B cell (primary cell): ENCODE results near the gene LARGE1. TPM values are rescaled to one million over a fixed set of nuclear protein-coding genes. Genes with fewer than 3 reads are reported as not detected.

Source experiments
- ATAC-seq: fragments of 200-7000 bp; cut with Tn5 transposase; one replicate; pipeline ENCODE4 v1.10.0; 2021; ENCODE audit warnings: low read depth, mild to moderate bottlenecking, moderate number of reproducible peaks, moderate library complexity
- CTCF ChIA-PET: fragments of 350-600 bp; sonication (Branson Sonifier 250); formaldehyde crosslinking; loops from one replicate; lab custom pipeline; 2021; ENCODE audit warnings: antibody characterized with exemption, inconsistent platforms; lab: Charles Lee
- POLR2A ChIA-PET: fragments of 350-600 bp; sonication (Branson Sonifier 250); formaldehyde crosslinking; loops from one replicate; lab custom pipeline; 2021; ENCODE audit warnings: antibody characterized with exemption; lab: Charles Lee
- DNase-seq: peaks from one replicate; pipeline ENCODE4 v3.0.0; 2013
- H2AFZ ChIP-seq: 2 replicates; pipeline ENCODE4 v1.6.1; 2012; ENCODE audit warnings: mild to moderate bottlenecking, low read depth, low read length; ENCODE audit not compliant: insufficient read depth, poor library complexity, severe bottlenecking
- H3K27ac ChIP-seq, 2 donors: 1 replicate in 1 of 2; 2 replicates in 1 of 2; pipeline ENCODE4 v1.5.1; 2012 to 2013; ENCODE audit warnings: low read length in 2 of 2, mild to moderate bottlenecking in 2 of 2, moderate library complexity in 1 of 2
- H3K27me3 ChIP-seq, 4 experiments: fragments of 200-600 bp in 1 of 4; sonication (generic) in 1 of 4; replicated peaks in 1 of 4; 1 replicate in 2 of 4; 2 replicates in 2 of 4; pipeline versions ENCODE4 v1.6.1 to v1.7.0; 2013 to 2016; ENCODE audit warnings: low read length in 3 of 4, mild to moderate bottlenecking in 2 of 4, mixed read lengths in 1 of 4, moderate library complexity in 1 of 4; ENCODE audit not compliant: insufficient read depth in 4 of 4, control insufficient read depth in 3 of 4; ENCODE audit errors: control extremely low read depth in 1 of 4
- H3K36me3 ChIP-seq, 2 experiments: replicated peaks in 1 of 2; 1 replicate in 1 of 2; 2 replicates in 1 of 2; pipeline versions ENCODE4 v1.6.1 to v1.7.1; 2013; ENCODE audit warnings: low read length in 1 of 2; ENCODE audit not compliant: insufficient read depth in 2 of 2, control insufficient read depth in 1 of 2; ENCODE audit errors: control extremely low read depth in 1 of 2, extremely low read depth in 1 of 2
- H3K4me1 ChIP-seq, 2 donors: fragments of 200-600 bp in 1 of 2; sonication (generic) in 1 of 2; 1 replicate in 1 of 2; 2 replicates in 1 of 2; pipeline versions ENCODE4 v1.5.1 to v1.6.1; 2013 to 2017; ENCODE audit warnings: low read length in 2 of 2; ENCODE audit not compliant: control insufficient read depth in 2 of 2, insufficient read depth in 2 of 2
- H3K4me2 ChIP-seq: replicated peaks from 2 replicates; pipeline ENCODE3; 2012; ENCODE audit warnings: mild to moderate bottlenecking, low read depth, low read length; ENCODE audit not compliant: poor library complexity, severe bottlenecking
- H3K4me3 ChIP-seq, 5 experiments: fragments of 200-600 bp in 1 of 5; sonication (generic) in 1 of 5; 1 replicate in 3 of 5; 2 replicates in 2 of 5; pipeline versions ENCODE4 v1.5.1 to v1.7.0; 2011 to 2016; ENCODE audit warnings: low read length in 4 of 5, mild to moderate bottlenecking in 4 of 5, low read depth in 2 of 5, control low read depth in 1 of 5, moderate library complexity in 1 of 5; ENCODE audit not compliant: insufficient read depth in 1 of 5; ENCODE audit errors: control extremely low read depth in 1 of 5, extremely low read depth in 1 of 5
- H3K79me2 ChIP-seq: fragments of 200-600 bp; sonication (generic); one replicate; pipeline ENCODE4 v1.6.0; 2016; ENCODE audit warnings: low read length; ENCODE audit not compliant: control insufficient read depth, insufficient read depth
- H3K9ac ChIP-seq: fragments of 200-600 bp; sonication (generic); 2 replicates; pipeline ENCODE4 v1.6.1; 2017; ENCODE audit warnings: mild to moderate bottlenecking, low read length, moderate library complexity
- H3K9me3 ChIP-seq, 3 donors: one replicate each; pipeline versions ENCODE4 v1.6.1 to v1.7.1; 2013; ENCODE audit warnings: low read length in 2 of 3; ENCODE audit not compliant: control insufficient read depth in 2 of 3, insufficient read depth in 1 of 3; ENCODE audit errors: control extremely low read depth in 1 of 3
- H4K20me1 ChIP-seq: 2 replicates; pipeline ENCODE4 v1.6.0; 2012; ENCODE audit warnings: mild to moderate bottlenecking, low read length; ENCODE audit not compliant: insufficient read depth, control insufficient read depth, poor library complexity, severe bottlenecking
- H3K27ac Mint-ChIP-seq: one replicate; pipeline ENCODE4 v1.8.0; 2021; ENCODE audit warnings: mixed read lengths
- H3K27me3 Mint-ChIP-seq: one replicate; pipeline ENCODE4 v1.8.0; 2021; ENCODE audit warnings: mixed read lengths
- H3K4me1 Mint-ChIP-seq: one replicate; pipeline ENCODE4 v1.8.0; 2021; ENCODE audit warnings: mixed read lengths
- H3K4me3 Mint-ChIP-seq: one replicate; pipeline ENCODE4 v1.8.0; 2021; ENCODE audit warnings: mixed read lengths
- H3K9me3 Mint-ChIP-seq: one replicate; pipeline ENCODE4 v1.8.0; 2022; ENCODE audit warnings: mixed read lengths; ENCODE audit not compliant: insufficient read depth
- CTCF ChIP-seq: fragments of 200-600 bp; IDR thresholded peaks from one replicate; pipeline ENCODE4 v1.8.0; 2022; ENCODE audit warnings: antibody characterized with exemption, mild to moderate bottlenecking
- EZH2 ChIP-seq: IDR thresholded peaks from 2 replicates; pipeline ENCODE4 v1.6.1; 2012; ENCODE audit warnings: borderline replicate concordance, low read depth, mild to moderate bottlenecking, moderate library complexity, low read length; ENCODE audit not compliant: insufficient read depth, poor library complexity, severe bottlenecking
- WGBS: methylation state at CpG from one replicate; pipeline ENCODE4 v1.1.5; 2013; ENCODE audit warnings: missing lambda C conversion rate; ENCODE audit not compliant: insufficient coverage; 5-methylcytosine and 5-hydroxymethylcytosine counted together
- intact Hi-C: fragments of 100-400 bp; cut with micrococcal nuclease; formaldehyde crosslinking; loops from one replicate; pipeline ENCODE4 v1.10.0; 2022
- polyA plus RNA-seq: library from polyadenylated mRNA; depleted of rRNA; stranded (reverse); fragments of >200 nt; gene quantifications from 2 replicates; pipeline ENCODE4 v1.2.3, GENCODE V29; 2012
- total RNA-seq, 2 donors: library from RNA; stranded (reverse); fragments of 120-200 nt in 1 of 2; gene quantifications; 1 replicate in 1 of 2; 2 replicates in 1 of 2; pipeline versions ENCODE4 v1.2.3 to v1.2.4, GENCODE V29; 2013 to 2022

Gene LARGE1
- total and polyA plus RNA-seq, 2 donors (not counting 1 experiment from before 2014, with no cell fraction given): 20.7 to 82.0 TPM

- H4K20me1 ChIP-seq: no peaks in the 10 kb centered on the region
- no peaks in the 10 kb centered on the region for H3K27me3 ChIP-seq
- Mint-ChIP-seq H3K27me3 (no peaks in the 10 kb centered on the region), H3K4me1 (no peaks in the 10 kb centered on the region), H3K4me3 (no peak overlapping the region), H3K9me3 (no peaks in the 10 kb centered on the region), H3K27ac (no peak overlapping the region)
- ChIA-PET POLR2A (interaction anchor here (0.7 kb wide), 1 partner anchor 662 kb away, joined by 7 read pairs; no protein-coding TSS in a partner anchor), CTCF (no interaction called here)
- H3K9me3 ChIP-seq: no peaks in the 10 kb centered on the region
- no peak overlapping the region for H3K4me3 ChIP-seq
- no peak for ATAC-seq
- TF ChIP-seq EZH2 (no peak), CTCF (no peak)
- no peak overlapping the region for H3K9ac ChIP-seq
- no peak overlapping the region for H3K4me2 ChIP-seq
- H3K36me3 ChIP-seq: peaks cover 0 to 13% of the 10 kb centered on the region in 2 experiments
- H3K4me1 ChIP-seq: no peaks in the 10 kb centered on the region
- H2AFZ ChIP-seq: no peak overlapping the region
- H3K27ac ChIP-seq: no peak overlapping the region
- WGBS: 100% methylated on average over 4 of the region's 6 CpGs
- DNase-seq: no peak
- no peaks in the 10 kb centered on the region for H3K79me2 ChIP-seq
- intact Hi-C loops: no loop called here
Measured at GRCh38 chr22:33597274-33597985, 322.8 kb downstream of the LARGE1 start.

GRCh38 chr22:33593818-33594217 is 326.5 kb downstream of the LARGE1 start:
- TF ChIP-seq EZH2: no peak
- TF ChIP-seq CTCF: no peak
- ATAC-seq (no peak), DNase-seq (no peak)
- WGBS: 92% methylated on average over 4 of the region's 5 CpGs
- H3K27me3 Mint-ChIP-seq: no peaks in the 10 kb centered on the region
- Histone ChIP-seq H3K9ac (no peak overlapping the region), H3K27ac (no peak overlapping the region), H3K36me3 (peaks cover 0 to 3% of the 10 kb centered on the region in 2 experiments), H2AFZ (no peak overlapping the region), H4K20me1 (no peaks in the 10 kb centered on the region), H3K4me3 (no peak overlapping the region), H3K4me2 (no peak overlapping the region), H3K27me3 (no peaks in the 10 kb centered on the region), H3K4me1 (no peaks in the 10 kb centered on the region), H3K9me3 (peaks cover 0 to 2% (median 0%) of the 10 kb centered on the region in 3 donors), H3K79me2 (no peaks in the 10 kb centered on the region)
- intact Hi-C loops: no loop called here
- H3K9me3 Mint-ChIP-seq: no peaks in the 10 kb centered on the region
- no peak overlapping the region for H3K4me3 Mint-ChIP-seq
- ChIA-PET CTCF (no interaction called here), POLR2A (no interaction called here)
- H3K4me1 Mint-ChIP-seq: no peaks in the 10 kb centered on the region
- H3K27ac Mint-ChIP-seq: no peak overlapping the region
